Uterus (tissue), 4 donors: ENCODE measurements around the gene SSBP4. TPM values are rescaled to one million over a fixed set of nuclear protein-coding genes. Genes with fewer than 3 reads are reported as not detected.
A peak's percentile ranks its signal among the peaks of the same experiment; 100 is the strongest.

Source experiments
- DNase-seq, 2 donors: peaks; one replicate each; pipeline ENCODE4 v3.0.0-alpha.2; 2019 to 2020
- H3K27ac ChIP-seq, 2 donors: fragments of 200-600 bp; sonication (generic); 1 replicate in 1 of 2; 2 replicates in 1 of 2; pipeline ENCODE4 v1.5.1; 2016 to 2018
- H3K27me3 ChIP-seq, 2 donors: fragments of 200-600 bp; sonication (generic); one replicate each; pipeline ENCODE4 v1.5.1; 2018 to 2019; ENCODE audit warnings: control low read depth in 1 of 2
- H3K36me3 ChIP-seq, 2 donors: fragments of 200-600 bp; sonication (generic); one replicate each; pipeline ENCODE4 v1.5.1; 2019; ENCODE audit warnings: control low read depth in 1 of 2
- H3K4me1 ChIP-seq, 2 donors: fragments of 200-600 bp; sonication (generic); one replicate each; pipeline ENCODE4 v1.5.1; 2018 to 2019; ENCODE audit warnings: control low read depth in 1 of 2
- H3K4me3 ChIP-seq, 2 donors: fragments of 200-600 bp; sonication (generic); 1 replicate in 1 of 2; 2 replicates in 1 of 2; pipeline ENCODE4 v1.5.1; 2018 to 2019; ENCODE audit warnings: mild to moderate bottlenecking in 1 of 2
- H3K9me3 ChIP-seq, 2 donors: fragments of 200-600 bp; sonication (generic); one replicate each; pipeline ENCODE4 v1.5.1; 2019; ENCODE audit warnings: control low read depth in 1 of 2
- POLR2A ChIP-seq, 2 donors: fragments of 450-650 bp; IDR thresholded peaks; one replicate each; pipeline ENCODE4 v1.6.1; 2016; ENCODE audit warnings: antibody characterized with exemption in 2 of 2, mild to moderate bottlenecking in 1 of 2, moderate library complexity in 1 of 2
- intact Hi-C: fragments of 100-400 bp; cut with DNase I; formaldehyde crosslinking; loops from one replicate; pipeline ENCODE4 v1.15.1; 2023; ENCODE audit warnings: low total_unique reads
- total RNA-seq, 4 donors: library from RNA; depleted of rRNA in 3 of 4; stranded (reverse); fragments of >200 nt in 3 of 4; gene quantifications; one replicate each; pipeline versions ENCODE4 v1.1.0 to v1.2.4, GENCODE V29; 2014 to 2023
- TF ChIP-seq, protein P1 (sequence below), 4 experiments: fragments of 200-600 bp in 2 of 4; fragments of 450-650 bp in 2 of 4; sonication (generic) in 2 of 4; IDR thresholded peaks; one replicate each; pipeline ENCODE4 v1.5.1; 2016 to 2019; ENCODE audit warnings: antibody characterized with exemption in 4 of 4, mild to moderate bottlenecking in 2 of 4, moderate library complexity in 1 of 4
- donor health status: DM: yes; HTN: yes; CAD: no.

Gene SSBP4
- total RNA-seq, 4 donors from 2014 or later = 23.6 to 105 (median 54.8) TPM

- no peak for DNase-seq
- H3K27me3 ChIP-seq = no peaks in the 10 kb centered on the region
- H3K27ac ChIP-seq = no peak overlapping the region
- no peaks in the 10 kb centered on the region for H3K9me3 ChIP-seq
- no peaks in the 10 kb centered on the region for H3K36me3 ChIP-seq
- peaks cover 0 to 10% of the 10 kb centered on the region in 2 donors for H3K4me1 ChIP-seq
- TF ChIP-seq, protein P1, sequence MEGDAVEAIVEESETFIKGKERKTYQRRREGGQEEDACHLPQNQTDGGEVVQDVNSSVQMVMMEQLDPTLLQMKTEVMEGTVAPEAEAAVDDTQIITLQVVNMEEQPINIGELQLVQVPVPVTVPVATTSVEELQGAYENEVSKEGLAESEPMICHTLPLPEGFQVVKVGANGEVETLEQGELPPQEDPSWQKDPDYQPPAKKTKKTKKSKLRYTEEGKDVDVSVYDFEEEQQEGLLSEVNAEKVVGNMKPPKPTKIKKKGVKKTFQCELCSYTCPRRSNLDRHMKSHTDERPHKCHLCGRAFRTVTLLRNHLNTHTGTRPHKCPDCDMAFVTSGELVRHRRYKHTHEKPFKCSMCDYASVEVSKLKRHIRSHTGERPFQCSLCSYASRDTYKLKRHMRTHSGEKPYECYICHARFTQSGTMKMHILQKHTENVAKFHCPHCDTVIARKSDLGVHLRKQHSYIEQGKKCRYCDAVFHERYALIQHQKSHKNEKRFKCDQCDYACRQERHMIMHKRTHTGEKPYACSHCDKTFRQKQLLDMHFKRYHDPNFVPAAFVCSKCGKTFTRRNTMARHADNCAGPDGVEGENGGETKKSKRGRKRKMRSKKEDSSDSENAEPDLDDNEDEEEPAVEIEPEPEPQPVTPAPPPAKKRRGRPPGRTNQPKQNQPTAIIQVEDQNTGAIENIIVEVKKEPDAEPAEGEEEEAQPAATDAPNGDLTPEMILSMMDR (IDR thresholded peaks at IDR 0.05) = no peak
- no peak for TF ChIP-seq POLR2A (IDR thresholded peaks at IDR 0.05)
- intact Hi-C loops = no loop called here
- no peak overlapping the region for H3K4me3 ChIP-seq
Measured at GRCh38 chr19:18475004-18475453, 55.8 kb downstream of the SSBP4 start.

DNA sequence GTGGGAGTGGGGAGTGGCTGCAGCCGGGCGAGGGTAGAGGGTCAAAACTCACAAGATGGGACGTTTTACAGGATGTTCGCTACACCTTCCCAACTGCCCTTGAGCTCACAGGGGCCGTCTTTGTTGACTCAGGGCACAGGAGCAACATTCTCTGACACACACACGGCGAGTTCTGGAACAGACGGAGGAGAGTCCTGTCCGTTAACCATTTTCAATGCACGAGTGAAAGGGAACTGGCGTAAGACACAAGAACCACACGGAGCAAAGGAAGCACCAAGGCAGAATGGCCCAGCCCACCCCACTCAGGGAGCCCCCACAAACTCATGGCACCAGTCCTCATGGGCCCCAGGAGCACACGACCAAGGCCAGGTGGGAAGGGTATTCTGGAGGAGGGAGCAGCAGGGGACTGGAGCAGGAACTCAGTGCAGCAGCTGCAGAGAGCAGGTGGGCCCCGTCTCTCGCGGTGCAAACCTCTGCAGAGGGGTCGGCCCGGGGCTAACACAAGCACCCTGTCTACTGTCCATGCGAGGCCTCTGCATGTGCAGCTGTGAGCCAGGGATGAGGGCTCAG lies 56.6 kb downstream of the SSBP4 start:
- TF ChIP-seq, protein P1 (IDR thresholded peaks at IDR 0.05) = no peak
- no peak for TF ChIP-seq POLR2A (IDR thresholded peaks at IDR 0.05)
- Histone ChIP-seq H3K36me3 (no peaks in the 10 kb centered on the region), H3K4me1 (peaks cover 0 to 8% of the 10 kb centered on the region in 2 donors), H3K27me3 (no peaks in the 10 kb centered on the region), H3K4me3 (no peak overlapping the region), H3K27ac (no peak overlapping the region), H3K9me3 (no peaks in the 10 kb centered on the region)
- intact Hi-C loops = no loop called here
- DNase-seq = no peak

- no peak overlapping the region for H3K27ac ChIP-seq
- no peaks in the 10 kb centered on the region for H3K9me3 ChIP-seq
- H3K36me3 ChIP-seq = no peaks in the 10 kb centered on the region
- H3K4me1 ChIP-seq = peaks cover 0 to 8% of the 10 kb centered on the region in 2 donors
- TF ChIP-seq, protein P1 (IDR thresholded peaks at IDR 0.05) = no peak
- no peak for TF ChIP-seq POLR2A (IDR thresholded peaks at IDR 0.05)
- no peaks in the 10 kb centered on the region for H3K27me3 ChIP-seq
- no peak overlapping the region for H3K4me3 ChIP-seq
- intact Hi-C loops = no loop called here
- no peak for DNase-seq
Measured at GRCh38 chr19:18476507-18477041, 57.4 kb downstream of the SSBP4 start.

- H3K36me3 ChIP-seq = no peaks in the 10 kb centered on the region
- DNase-seq = no peak
- H3K4me1 ChIP-seq = peaks cover 0 to 8% of the 10 kb centered on the region in 2 donors
- H3K27me3 ChIP-seq = no peaks in the 10 kb centered on the region
- no peaks in the 10 kb centered on the region for H3K9me3 ChIP-seq
- intact Hi-C loops = no loop called here
- no peak overlapping the region for H3K4me3 ChIP-seq
- TF ChIP-seq POLR2A (IDR thresholded peaks at IDR 0.05) = no peak
- TF ChIP-seq, protein P1 (IDR thresholded peaks at IDR 0.05) = no peak
- no peak overlapping the region for H3K27ac ChIP-seq
Measured at GRCh38 chr19:18477042-18477779, 58.0 kb downstream of the SSBP4 start.

GRCh38 chr19:18477974-18478373 lies 58.8 kb downstream of the SSBP4 start:
- TF ChIP-seq, protein P1 (IDR thresholded peaks at IDR 0.05) = no peak
- no peak for TF ChIP-seq POLR2A (IDR thresholded peaks at IDR 0.05)
- intact Hi-C loops = no loop called here
- Histone ChIP-seq H3K36me3 (no peaks in the 10 kb centered on the region), H3K27me3 (no peaks in the 10 kb centered on the region), H3K4me3 (no peak overlapping the region), H3K4me1 (peaks cover 0 to 8% of the 10 kb centered on the region in 2 donors), H3K27ac (peak overlapping the region; percentile 75 to 78), H3K9me3 (no peaks in the 10 kb centered on the region)
- DNase-seq = no peak
